VCaP (cell line): ENCODE results near the gene DBH.

Source experiments
- H3K27ac ChIP-seq: fragments of 450-650 bp; 2 replicates; pipeline ENCODE4 v1.5.1; 2017
- CTCF ChIP-seq: fragments of 450-650 bp; conservative IDR thresholded peaks from 2 replicates; pipeline ENCODE4 v1.5.1; 2017; ENCODE audit warnings: mild to moderate bottlenecking, moderate library complexity

The DBH gene

GRCh38 chr9:133599470-133600173 is 36.5 kb upstream of the DBH start:
- no peak for TF ChIP-seq CTCF
- no peak overlapping the region for H3K27ac ChIP-seq

GRCh38 chr9:133600739-133601138 is 35.4 kb upstream of the DBH start:
- no peak for TF ChIP-seq CTCF
- H3K27ac ChIP-seq = no peak overlapping the region

- H3K27ac ChIP-seq = no peak overlapping the region
- no peak for TF ChIP-seq CTCF
Observed at GRCh38 chr9:133601746-133602145, 34.4 kb upstream of the DBH start.

GRCh38 chr9:133602277-133602676 is 33.9 kb upstream of the DBH start:
- TF ChIP-seq CTCF = no peak
- no peak overlapping the region for H3K27ac ChIP-seq

- no peak for TF ChIP-seq CTCF
- no peak overlapping the region for H3K27ac ChIP-seq
Observed at GRCh38 chr9:133603135-133603927, 32.8 kb upstream of the DBH start.

- no peak overlapping the region for H3K27ac ChIP-seq
- peak; percentile 21; the same call in 1 of the 2 replicates for TF ChIP-seq CTCF
Observed at GRCh38 chr9:133604214-133604613, 31.9 kb upstream of the DBH start.

- H3K27ac ChIP-seq = no peak overlapping the region
Observed at GRCh38 chr9:133604856-133605255, 31.3 kb upstream of the DBH start.

More at GRCh38 chr9:133604856-133605255, 31.3 kb upstream of the DBH start:
- TF ChIP-seq CTCF = no peak
